SU-DHL-6 (cell line): ENCODE measurements around the gene GAL3ST3.

Experiments used
- EZH2phosphoT487 ChIP-seq: fragments of 200-600 bp; sonication (generic), shearing (Covaris generic); conservative IDR thresholded peaks from 2 replicates; pipeline ENCODE4 v1.6.1; 2018; ENCODE audit warnings: mild to moderate bottlenecking, antibody characterized with exemption, low read length, moderate library complexity, mixed read lengths
- TF ChIP-seq, protein P1 (sequence below): fragments of 200-600 bp; sonication (generic); IDR thresholded peaks from one replicate; pipeline ENCODE4 v1.5.1; 2017; ENCODE audit warnings: antibody characterized with exemption, mild to moderate bottlenecking, low read length, moderate library complexity; ENCODE audit not compliant: insufficient read depth, poor library complexity, severe bottlenecking

DNA sequence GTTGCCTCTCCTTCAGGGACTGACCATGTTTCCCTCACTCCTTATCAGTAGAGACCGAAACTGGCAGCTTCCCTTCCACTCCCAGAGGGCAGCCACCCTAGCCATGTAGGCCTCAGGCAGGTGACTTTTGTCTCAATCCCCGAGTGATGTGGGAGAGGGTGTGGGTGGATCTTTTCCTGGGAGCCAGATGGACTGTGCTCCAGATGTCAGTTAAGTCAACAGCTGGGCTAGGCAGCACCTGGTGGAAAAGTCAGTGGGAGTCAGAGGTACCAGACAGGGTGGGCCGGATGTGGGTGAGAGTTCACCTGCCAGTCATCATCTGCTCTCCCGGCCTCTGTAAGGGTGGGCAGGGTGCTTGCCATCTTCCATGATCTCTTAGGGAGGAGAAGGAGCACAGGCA lies 44.8 kb downstream of the GAL3ST3 start:
- TF ChIP-seq, protein P1, sequence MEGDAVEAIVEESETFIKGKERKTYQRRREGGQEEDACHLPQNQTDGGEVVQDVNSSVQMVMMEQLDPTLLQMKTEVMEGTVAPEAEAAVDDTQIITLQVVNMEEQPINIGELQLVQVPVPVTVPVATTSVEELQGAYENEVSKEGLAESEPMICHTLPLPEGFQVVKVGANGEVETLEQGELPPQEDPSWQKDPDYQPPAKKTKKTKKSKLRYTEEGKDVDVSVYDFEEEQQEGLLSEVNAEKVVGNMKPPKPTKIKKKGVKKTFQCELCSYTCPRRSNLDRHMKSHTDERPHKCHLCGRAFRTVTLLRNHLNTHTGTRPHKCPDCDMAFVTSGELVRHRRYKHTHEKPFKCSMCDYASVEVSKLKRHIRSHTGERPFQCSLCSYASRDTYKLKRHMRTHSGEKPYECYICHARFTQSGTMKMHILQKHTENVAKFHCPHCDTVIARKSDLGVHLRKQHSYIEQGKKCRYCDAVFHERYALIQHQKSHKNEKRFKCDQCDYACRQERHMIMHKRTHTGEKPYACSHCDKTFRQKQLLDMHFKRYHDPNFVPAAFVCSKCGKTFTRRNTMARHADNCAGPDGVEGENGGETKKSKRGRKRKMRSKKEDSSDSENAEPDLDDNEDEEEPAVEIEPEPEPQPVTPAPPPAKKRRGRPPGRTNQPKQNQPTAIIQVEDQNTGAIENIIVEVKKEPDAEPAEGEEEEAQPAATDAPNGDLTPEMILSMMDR = no peak
- TF ChIP-seq EZH2phosphoT487 = no peak
